Activated T-helper 2 cell treated with anti-CD3 and anti-CD28 coated beads, Interferon-gamma antibody, Interleukin-2, Interleukin-4, amounts not matched to agents 10 μg/mL and 5 μg/mL and 100 μg/mL, durations not matched to agents 14 hours and 24 hours and 36 hours (primary cell): ENCODE measurements around the gene LGALS14. TPM values are rescaled to one million over a fixed set of nuclear protein-coding genes. Genes with fewer than 3 reads are reported as not detected.
"Not testable (repeated sequence)": the region's sequence is repeated elsewhere in the genome, so short reads cannot be mapped to it uniquely, and the experiment has no call there.

ENCODE experiments used
- DNase-seq: peaks from one replicate; pipeline ENCODE4 v3.0.0; 2021; ENCODE audit warnings: low spot score
- H3K27ac Mint-ChIP-seq: one replicate; pipeline ENCODE4 v1.8.0; 2021; ENCODE audit warnings: mixed read lengths
- H3K27me3 Mint-ChIP-seq: one replicate; pipeline ENCODE4 v1.8.0; 2021; ENCODE audit warnings: low read depth, mixed read lengths
- H3K36me3 Mint-ChIP-seq: one replicate; pipeline ENCODE4 v1.8.0; 2021; ENCODE audit warnings: low read depth, mixed read lengths
- H3K4me1 Mint-ChIP-seq: one replicate; pipeline ENCODE4 v1.8.0; 2021; ENCODE audit warnings: low read depth, mixed read lengths
- H3K4me3 Mint-ChIP-seq: one replicate; pipeline ENCODE4 v1.8.0; 2021; ENCODE audit warnings: low read depth, mild to moderate bottlenecking, moderate library complexity, mixed read lengths
- H3K9me3 Mint-ChIP-seq: one replicate; pipeline ENCODE4 v1.8.0; 2021; ENCODE audit warnings: mixed read lengths
- intact Hi-C: fragments of 100-400 bp; cut with micrococcal nuclease; formaldehyde crosslinking; loops from one replicate; pipeline ENCODE4 v1.15.1; 2023
- total RNA-seq: library from RNA; stranded (reverse); gene quantifications from 2 replicates; pipeline ENCODE4 v1.2.3, GENCODE V29; 2022

LGALS14 gene, protein sequence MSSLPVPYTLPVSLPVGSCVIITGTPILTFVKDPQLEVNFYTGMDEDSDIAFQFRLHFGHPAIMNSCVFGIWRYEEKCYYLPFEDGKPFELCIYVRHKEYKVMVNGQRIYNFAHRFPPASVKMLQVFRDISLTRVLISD
- not detected in 2 replicates for total RNA-seq

DNA sequence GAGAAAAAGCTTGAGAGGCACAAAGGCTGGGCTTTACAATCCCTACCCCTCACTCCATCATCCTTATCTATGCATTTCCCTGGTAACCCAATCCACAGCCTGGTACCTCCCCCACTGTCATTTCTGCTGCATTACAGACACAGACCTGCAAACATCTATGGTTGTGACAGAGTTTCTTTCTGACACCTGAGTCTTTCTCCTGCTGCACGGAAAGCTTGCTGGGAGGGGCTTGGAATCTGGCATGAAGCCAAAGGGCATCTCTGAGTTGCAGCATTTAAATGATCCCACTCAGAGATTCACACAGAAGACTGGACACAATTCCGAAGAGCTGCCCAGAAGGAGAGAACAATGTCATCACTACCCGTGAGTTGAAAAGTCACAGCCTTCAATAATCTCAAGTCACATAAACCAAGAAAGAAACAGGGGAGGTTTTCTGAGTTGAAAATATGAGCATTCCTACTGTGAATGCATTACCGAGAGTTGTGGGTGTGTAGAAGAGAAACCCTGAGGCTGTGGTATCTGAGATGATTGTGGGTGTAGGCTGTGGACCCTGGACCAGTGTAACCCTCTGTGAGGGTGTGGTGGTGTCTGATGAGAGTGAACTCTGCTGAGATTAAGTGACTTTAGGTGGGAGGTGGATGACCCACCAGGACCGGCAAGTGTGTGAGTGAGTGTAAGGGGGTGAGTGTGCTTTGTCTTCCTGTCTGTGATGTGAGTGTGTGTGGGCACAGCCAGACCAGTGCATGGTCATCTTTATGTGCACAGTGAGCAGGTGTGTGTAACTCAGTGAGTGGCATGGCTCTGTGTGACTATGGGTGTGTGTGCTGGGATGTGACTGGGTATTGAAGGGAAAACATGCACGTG is at the start of gene LGALS14:
LGALS14 (plus strand) TSS at position 301 of the 864 bp plus-strand sequence; CDS start at position 349, 48 bp downstream.
- H3K9me3 Mint-ChIP-seq: no peaks in the 10 kb centered on the region
- H3K4me3 Mint-ChIP-seq: no peak within 1 kb of the TSS
- H3K27ac Mint-ChIP-seq: peak within 1 kb of the TSS; percentile 56
- peaks cover 19% of the 10 kb centered on the region for H3K27me3 Mint-ChIP-seq
- intact Hi-C loops: loop anchor here (1.0 kb wide), 1 partner anchor 25 kb away; no protein-coding TSS in a partner anchor
- H3K4me1 Mint-ChIP-seq: peaks cover 20% of the 10 kb centered on the region
- DNase-seq: no peak
- no peaks in the 10 kb centered on the region for H3K36me3 Mint-ChIP-seq

DNA sequence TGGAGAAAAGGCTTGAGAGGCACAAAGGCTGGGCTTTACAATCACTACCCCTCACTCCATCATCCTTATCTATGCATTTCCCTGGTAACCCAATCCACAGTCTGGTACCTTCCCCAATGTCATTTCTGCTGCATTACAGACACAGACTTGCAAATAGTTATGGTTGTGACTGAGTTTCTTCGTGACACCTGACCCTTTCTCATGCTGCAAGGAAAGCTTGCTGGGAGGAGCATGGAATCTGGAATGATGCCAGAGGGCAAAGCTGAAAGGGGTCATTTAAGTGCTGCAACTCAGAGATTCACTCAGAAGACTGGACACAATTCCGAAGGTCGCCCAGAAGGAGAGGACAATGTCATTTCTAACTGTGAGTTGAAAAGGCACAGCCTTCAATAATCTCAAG is 48.7 kb upstream of the LGALS14 start, which contains the start of gene LGALS16:
LGALS16 (plus strand) TSS at position 301 of the 400 bp plus-strand sequence; CDS start at position 350, 49 bp downstream.
- no peak within 1 kb of the TSS for H3K4me3 Mint-ChIP-seq
- no peak for DNase-seq
- peaks cover 28% of the 10 kb centered on the region for H3K27me3 Mint-ChIP-seq
- H3K9me3 Mint-ChIP-seq: no peaks in the 10 kb centered on the region
- no peaks in the 10 kb centered on the region for H3K4me1 Mint-ChIP-seq
- no peaks in the 10 kb centered on the region for H3K36me3 Mint-ChIP-seq
- no peak within 1 kb of the TSS for H3K27ac Mint-ChIP-seq
- intact Hi-C loops: no loop called here

DNA sequence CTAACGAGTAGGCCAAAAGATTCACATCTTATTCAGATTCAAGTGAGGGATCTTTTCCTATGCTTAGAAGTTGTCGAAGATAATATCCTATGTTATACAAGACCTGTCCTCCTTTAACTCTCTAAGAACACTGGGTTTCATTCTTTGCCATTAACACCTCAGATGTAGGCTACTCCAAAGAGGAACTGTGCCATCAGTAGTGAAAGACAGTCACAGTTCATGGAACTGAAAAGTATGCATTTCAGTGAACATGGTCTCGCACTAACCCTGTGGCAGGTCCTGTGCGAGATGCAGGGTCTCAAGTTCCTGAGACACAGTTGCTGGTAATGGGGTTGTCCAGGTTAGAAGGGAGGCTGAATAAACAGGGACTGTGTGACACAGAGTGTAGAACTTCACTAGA is 44.5 kb upstream of the LGALS14 start:
- Mint-ChIP-seq H3K4me1 (no peaks in the 10 kb centered on the region), H3K27ac (no peak overlapping the region), H3K9me3 (no peaks in the 10 kb centered on the region), H3K36me3 (no peaks in the 10 kb centered on the region), H3K4me3 (no peak overlapping the region), H3K27me3 (peaks cover 13% of the 10 kb centered on the region)
- intact Hi-C loops: no loop called here
- DNase-seq: no peak

DNA sequence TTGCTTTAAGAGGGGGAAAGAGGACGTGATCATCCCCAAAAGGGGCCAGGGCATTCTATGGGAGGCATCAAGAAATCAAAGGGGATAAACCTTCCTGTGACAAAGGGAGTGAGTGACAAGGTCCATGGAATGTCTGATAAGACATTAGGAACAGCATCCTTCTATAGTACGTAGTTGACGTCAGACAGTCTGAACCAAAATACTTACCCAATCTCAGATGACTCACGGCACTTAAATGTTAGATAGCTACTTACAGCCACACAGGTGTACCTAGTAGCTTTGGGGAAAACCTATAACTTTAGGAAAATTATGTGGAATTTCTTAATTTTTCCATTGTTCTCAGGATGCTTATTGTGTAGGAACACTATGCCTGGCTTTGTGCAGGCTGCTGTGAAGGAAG is 43.6 kb upstream of the LGALS14 start:
- no peak for DNase-seq
- intact Hi-C loops: no loop called here
- H3K27me3 Mint-ChIP-seq: peaks cover 14% of the 10 kb centered on the region
- H3K27ac Mint-ChIP-seq: no peak overlapping the region
- H3K4me3 Mint-ChIP-seq: no peak overlapping the region
- no peaks in the 10 kb centered on the region for H3K9me3 Mint-ChIP-seq
- no peaks in the 10 kb centered on the region for H3K4me1 Mint-ChIP-seq
- H3K36me3 Mint-ChIP-seq: no peaks in the 10 kb centered on the region

DNA sequence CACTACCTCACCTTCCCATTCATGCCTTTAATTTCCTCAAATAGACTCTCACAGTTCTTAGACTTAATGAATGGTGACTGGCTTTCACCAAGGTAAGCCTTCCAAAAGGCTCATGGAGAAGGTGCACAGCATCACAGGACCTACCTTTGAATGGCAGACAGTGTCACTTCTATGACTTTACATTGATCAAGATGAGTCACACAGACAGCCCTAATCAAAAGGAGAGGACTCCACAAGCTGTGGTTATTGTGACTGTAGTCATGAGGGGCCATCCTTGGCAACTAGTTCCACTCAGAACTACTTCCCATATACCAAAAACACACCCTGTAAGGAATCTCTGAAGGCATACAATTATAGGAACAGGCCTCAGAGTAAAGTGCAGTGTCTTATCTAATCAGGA is 42.7 kb upstream of the LGALS14 start:
- H3K27ac Mint-ChIP-seq: no peak overlapping the region
- H3K9me3 Mint-ChIP-seq: no peaks in the 10 kb centered on the region
- no peaks in the 10 kb centered on the region for H3K36me3 Mint-ChIP-seq
- intact Hi-C loops: no loop called here
- no peaks in the 10 kb centered on the region for H3K4me1 Mint-ChIP-seq
- H3K4me3 Mint-ChIP-seq: no peak overlapping the region
- peaks cover 11% of the 10 kb centered on the region for H3K27me3 Mint-ChIP-seq
- DNase-seq: no peak

DNA sequence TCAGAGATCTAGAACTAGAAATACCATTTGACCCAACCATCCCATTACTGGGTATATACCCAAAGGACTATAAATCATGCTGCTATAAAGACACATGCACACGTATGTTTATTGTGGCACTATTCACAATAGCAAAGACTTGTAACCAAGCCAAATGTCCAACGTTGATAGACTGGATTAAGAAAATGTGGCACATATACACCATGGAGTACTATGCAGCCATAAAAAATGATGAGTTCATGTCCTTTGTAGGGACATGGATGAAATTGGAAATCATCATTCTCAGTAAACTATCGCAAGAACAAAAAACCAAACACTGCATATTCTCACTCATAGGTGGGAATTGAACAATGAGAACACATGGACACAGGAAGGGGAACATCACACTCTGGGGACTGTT is 34.4 kb upstream of the LGALS14 start:
- not testable (repeated sequence) for H3K36me3 Mint-ChIP-seq, H3K4me3 Mint-ChIP-seq, DNase-seq, H3K27ac Mint-ChIP-seq, H3K9me3 Mint-ChIP-seq
- peaks cover 10% of the 10 kb centered on the region for H3K4me1 Mint-ChIP-seq
- H3K27me3 Mint-ChIP-seq: peaks cover 28% of the 10 kb centered on the region
- intact Hi-C loops: loop anchor here (10.0 kb wide), 1 partner anchor 175 kb away; the partner anchor contains the start of gene FBL

DNA sequence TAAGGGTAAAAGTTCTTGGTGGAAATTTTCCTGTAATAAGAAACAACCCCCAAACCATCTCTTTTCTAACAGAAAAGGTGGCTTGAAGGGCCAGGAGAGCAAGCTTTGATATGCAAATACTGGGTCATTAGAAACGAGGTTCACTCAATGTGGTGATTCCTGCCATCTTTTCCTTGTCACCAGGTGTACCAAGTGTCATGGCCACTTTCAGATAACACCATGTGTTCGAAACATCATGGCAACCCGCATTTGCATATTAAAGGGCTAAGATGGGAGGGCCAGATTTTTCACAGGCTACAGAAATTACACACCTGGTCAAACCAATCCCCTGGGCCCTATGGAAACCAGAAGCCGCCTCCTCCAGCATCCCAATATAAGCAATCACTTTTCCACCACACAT is 33.3 kb upstream of the LGALS14 start:
- Mint-ChIP-seq H3K4me3 (no peak overlapping the region), H3K4me1 (peaks cover 19% of the 10 kb centered on the region), H3K36me3 (no peaks in the 10 kb centered on the region), H3K9me3 (no peaks in the 10 kb centered on the region), H3K27me3 (peaks cover 27% of the 10 kb centered on the region), H3K27ac (no peak overlapping the region)
- intact Hi-C loops: loop anchor here (10.0 kb wide), 1 partner anchor 174 kb away; the partner anchor contains the start of gene FBL
- DNase-seq: no peak

DNA sequence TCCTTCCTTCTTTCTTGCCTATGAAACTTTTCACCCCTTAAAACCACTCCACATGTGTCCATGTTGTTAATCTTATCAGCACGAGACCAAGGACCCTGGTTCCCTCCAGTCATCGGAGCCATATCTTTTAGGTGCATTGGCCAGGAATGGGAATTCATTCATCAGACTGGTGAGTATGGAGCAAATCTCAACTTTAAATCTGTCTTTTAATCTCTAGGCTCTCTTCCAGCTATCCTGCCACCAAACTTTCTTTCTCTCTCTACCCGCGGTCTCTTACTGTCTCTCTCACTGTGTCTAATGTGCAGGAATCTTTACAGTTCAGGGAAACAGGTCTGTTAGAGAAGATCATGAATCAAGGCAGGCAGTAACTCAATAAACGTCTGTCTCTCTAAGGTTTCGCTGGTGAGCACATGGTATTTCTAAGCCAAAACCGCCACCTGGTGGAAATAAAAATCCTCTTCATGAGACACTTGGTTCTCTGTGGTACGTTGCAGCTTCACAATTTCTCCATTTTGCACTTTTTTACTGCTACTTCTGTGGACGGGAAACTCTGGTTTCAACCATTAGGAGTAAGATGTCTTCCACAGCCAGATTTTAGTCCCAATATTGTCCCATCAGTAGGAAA is 32.4 kb upstream of the LGALS14 start:
- peak; percentile 31 for DNase-seq
- no peaks in the 10 kb centered on the region for H3K36me3 Mint-ChIP-seq
- peaks cover 22% of the 10 kb centered on the region for H3K27me3 Mint-ChIP-seq
- intact Hi-C loops: loop anchor here (1.0 to 10.0 kb wide), 3 partner anchors 121 to 231 kb away; partner anchors contain the start of gene FBL
- no peak overlapping the region for H3K27ac Mint-ChIP-seq
- no peaks in the 10 kb centered on the region for H3K9me3 Mint-ChIP-seq
- no peak overlapping the region for H3K4me3 Mint-ChIP-seq
- peaks cover 22% of the 10 kb centered on the region for H3K4me1 Mint-ChIP-seq

DNA sequence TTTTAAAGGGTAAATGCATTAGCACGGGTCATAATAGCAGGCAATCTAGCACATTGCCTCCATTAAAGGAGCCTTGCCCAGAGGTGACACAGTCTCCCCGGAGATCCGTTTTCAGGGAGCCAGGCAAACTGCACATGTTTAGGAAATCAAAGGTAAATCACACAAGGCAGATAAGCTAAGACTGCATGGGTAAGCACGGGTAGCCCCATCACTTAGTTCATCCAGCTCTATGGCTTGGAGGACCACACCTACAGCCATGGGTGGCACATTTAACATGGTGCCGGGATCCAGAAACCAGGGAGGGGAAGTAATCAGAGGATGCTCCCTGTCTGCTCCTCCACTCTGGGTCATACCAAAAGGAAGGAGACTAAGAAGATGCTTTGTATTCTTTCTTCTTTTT is 31.8 kb upstream of the LGALS14 start:
- H3K36me3 Mint-ChIP-seq: no peaks in the 10 kb centered on the region
- H3K9me3 Mint-ChIP-seq: no peaks in the 10 kb centered on the region
- H3K4me3 Mint-ChIP-seq: no peak overlapping the region
- intact Hi-C loops: loop anchor here (1.0 to 10.0 kb wide), 3 partner anchors 121 to 232 kb away; partner anchors contain the start of gene FBL
- peaks cover 22% of the 10 kb centered on the region for H3K4me1 Mint-ChIP-seq
- peaks cover 17% of the 10 kb centered on the region for H3K27me3 Mint-ChIP-seq
- H3K27ac Mint-ChIP-seq: no peak overlapping the region
- no peak for DNase-seq

DNA sequence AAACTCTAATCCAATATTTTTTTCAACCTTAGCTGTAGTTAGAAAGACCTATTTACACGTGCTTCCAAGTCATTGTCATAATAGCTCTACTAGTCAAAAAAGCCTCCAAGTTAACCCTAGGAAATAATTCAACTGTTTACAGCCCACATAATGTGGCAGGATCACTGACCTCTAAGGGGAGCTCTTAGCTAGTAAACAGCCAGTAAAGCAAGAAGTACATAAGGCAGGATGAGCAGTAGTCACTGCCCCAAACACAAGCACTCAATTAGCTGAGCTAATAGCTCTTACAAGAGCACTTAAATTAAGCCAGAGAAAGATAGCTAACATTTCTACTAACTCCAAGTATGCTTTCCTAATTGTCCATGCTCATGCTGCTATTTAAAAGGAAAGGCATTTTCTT is 30.4 kb upstream of the LGALS14 start:
- Mint-ChIP-seq H3K4me1 (peaks cover 33% of the 10 kb centered on the region), H3K27me3 (peaks cover 15% of the 10 kb centered on the region)
- H3K9me3 Mint-ChIP-seq, H3K4me3 Mint-ChIP-seq, DNase-seq, H3K36me3 Mint-ChIP-seq, H3K27ac Mint-ChIP-seq: not testable (repeated sequence)
- intact Hi-C loops: loop anchor here (2.0 to 10.0 kb wide), 2 partner anchors 171 to 233 kb away; partner anchors contain the start of gene FBL

DNA sequence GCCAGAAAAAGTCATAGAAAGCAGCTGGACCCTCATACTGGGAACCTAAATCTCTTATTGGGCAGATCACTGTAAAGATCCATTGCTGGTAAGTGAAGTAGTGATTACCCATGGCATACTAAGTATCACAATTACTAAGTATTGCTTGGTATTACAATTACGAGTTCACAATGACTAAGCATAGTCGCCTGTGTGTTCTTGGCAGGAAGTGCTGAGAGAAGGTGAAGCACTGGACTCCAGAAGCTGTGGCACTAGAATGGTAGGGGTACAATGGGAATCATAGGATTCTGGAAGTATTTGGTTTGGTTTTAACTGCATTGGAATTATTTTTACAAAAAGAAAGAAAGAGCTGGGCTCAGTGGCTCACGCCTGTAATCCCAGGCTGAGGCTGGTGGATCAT is 28.3 kb upstream of the LGALS14 start:
- H3K9me3 Mint-ChIP-seq: no peaks in the 10 kb centered on the region
- H3K36me3 Mint-ChIP-seq: no peaks in the 10 kb centered on the region
- H3K27me3 Mint-ChIP-seq: peaks cover 10% of the 10 kb centered on the region
- DNase-seq: no peak
- H3K27ac Mint-ChIP-seq: peak overlapping the region; percentile 49
- intact Hi-C loops: loop anchor here (2.0 to 10.0 kb wide), 3 partner anchors 35 to 169 kb away; partner anchors contain the start of gene FBL
- H3K4me1 Mint-ChIP-seq: peaks cover 49% of the 10 kb centered on the region
- H3K4me3 Mint-ChIP-seq: peak overlapping the region; percentile 13

DNA sequence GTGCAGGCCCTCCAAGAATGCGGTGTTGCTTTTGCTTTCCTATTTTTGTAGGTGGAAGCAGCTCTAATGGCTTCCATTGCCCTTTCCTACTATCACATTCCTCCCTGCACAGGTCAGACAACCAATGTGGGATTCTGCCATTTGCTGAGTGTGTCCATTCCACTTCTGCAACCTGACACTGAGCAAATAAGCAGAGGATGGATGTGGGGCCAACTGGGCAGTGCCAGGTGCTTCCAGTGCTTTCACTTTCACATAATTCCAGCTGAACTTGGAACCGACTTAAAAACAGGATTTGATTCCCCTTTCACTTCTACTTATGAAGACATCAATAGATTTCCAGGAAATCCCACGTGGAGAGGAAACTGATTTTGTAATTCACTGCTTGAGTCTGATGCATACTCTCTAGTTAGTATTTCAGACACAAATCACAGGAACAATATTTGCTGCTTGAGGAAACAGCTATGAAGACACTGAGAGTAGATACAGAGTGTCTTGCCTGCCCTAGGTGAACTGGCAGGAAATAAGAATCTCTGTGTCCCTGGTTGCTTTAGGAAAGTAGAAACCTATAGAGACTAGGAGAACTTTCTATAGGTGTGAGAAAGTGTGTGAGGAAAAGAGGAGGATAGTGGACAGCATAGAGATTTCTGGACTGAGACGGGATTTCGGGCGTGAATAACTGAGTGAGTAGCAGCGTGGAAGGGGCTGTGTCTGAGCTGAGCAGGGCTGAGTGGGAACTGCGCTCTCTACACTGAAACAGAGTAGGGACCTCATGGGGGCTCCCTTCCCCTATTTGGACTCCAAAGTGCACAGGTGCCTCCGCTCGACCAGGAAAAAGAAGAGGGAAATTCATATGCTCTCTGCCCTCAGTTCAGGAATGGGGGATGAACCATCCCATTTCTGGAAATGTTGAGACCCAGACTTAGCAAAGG is 26.1 kb upstream of the LGALS14 start:
- H3K4me3 Mint-ChIP-seq: peak overlapping the region; percentile 55
- intact Hi-C loops: loop anchor here (2.0 to 10.0 kb wide), 3 partner anchors 33 to 167 kb away; partner anchors contain the start of gene FBL
- no peaks in the 10 kb centered on the region for H3K9me3 Mint-ChIP-seq
- H3K36me3 Mint-ChIP-seq: no peaks in the 10 kb centered on the region
- H3K27me3 Mint-ChIP-seq: peaks cover 8% of the 10 kb centered on the region
- DNase-seq: no peak
- peaks cover 40% of the 10 kb centered on the region for H3K4me1 Mint-ChIP-seq
- H3K27ac Mint-ChIP-seq: peak overlapping the region; percentile 56
